Body of pancreas (tissue), 4 donors: Measurements from ENCODE around the gene VSIG2. TPM values are rescaled to one million over a fixed set of nuclear protein-coding genes. Genes with fewer than 3 reads are reported as not detected.

Experiments used
- ATAC-seq: fragments of 150-250 bp; one replicate; pipeline ENCODE4 v1.9.1; 2016
- DNase-seq, 4 donors: peaks; one replicate each; pipeline ENCODE4 v3.0.0-alpha.2; 2019
- H3K27ac ChIP-seq, 4 donors: fragments of 200-600 bp; sonication (generic); 1 replicate in 3 of 4; 2 replicates in 1 of 4; pipeline versions ENCODE4 v1.5.1 to v1.6.1; 2016 to 2019; ENCODE audit warnings: mild to moderate bottlenecking in 1 of 4, mixed read lengths in 1 of 4, moderate library complexity in 1 of 4
- H3K27me3 ChIP-seq, 2 donors: fragments of 200-600 bp; sonication (generic); one replicate each; pipeline ENCODE4 v1.6.0; 2016; ENCODE audit warnings: mild to moderate bottlenecking in 1 of 2
- H3K36me3 ChIP-seq, 2 donors: fragments of 200-600 bp; sonication (generic); replicated peaks in 1 of 2; 2 replicates each; pipeline ENCODE4 v1.5.1; 2016; ENCODE audit warnings: low read depth in 2 of 2; ENCODE audit not compliant: insufficient read depth in 1 of 2
- H3K4me1 ChIP-seq: fragments of 200-600 bp; sonication (generic); one replicate; pipeline ENCODE4 v1.6.0; 2016
- H3K4me3 ChIP-seq, 2 donors: fragments of 200-600 bp; sonication (generic); 1 replicate in 1 of 2; 2 replicates in 1 of 2; pipeline ENCODE4 v1.5.1; 2016 to 2019
- H3K9me3 ChIP-seq, 3 donors: fragments of 200-600 bp; sonication (generic); 1 replicate in 2 of 3; 2 replicates in 1 of 3; pipeline ENCODE4 v1.5.1; 2016
- POLR2A ChIP-seq, 3 donors: fragments of 450-650 bp; IDR thresholded peaks; one replicate each; pipeline ENCODE4 v1.6.1; 2016; ENCODE audit warnings: antibody characterized with exemption in 3 of 3, mild to moderate bottlenecking in 2 of 3
- WGBS, 2 donors: methylation state at CpG; one replicate each; pipeline ENCODE4 v1.1.5; 2017; 5-methylcytosine and 5-hydroxymethylcytosine counted together
- intact Hi-C: fragments of 100-400 bp; cut with DNase I; formaldehyde crosslinking; loops from one replicate; pipeline ENCODE4 v1.15.1; 2023
- total RNA-seq, 2 donors: library from RNA; depleted of rRNA; stranded (reverse); fragments of >200 nt; gene quantifications; one replicate each; pipeline ENCODE4 v1.1.0, GENCODE V29; 2016
- TF ChIP-seq, protein P1 (sequence below), 7 experiments: fragments of 450-650 bp in 4 of 7; fragments of 200-600 bp in 3 of 7; sonication (generic) in 3 of 7; IDR thresholded peaks; one replicate each; pipeline ENCODE4 v1.5.1; 2016 to 2019; ENCODE audit warnings: antibody characterized with exemption in 7 of 7

VSIG2 gene
- total RNA-seq, 2 donors from 2014 or later: 7.0 TPM; not detected in 1

DNA sequence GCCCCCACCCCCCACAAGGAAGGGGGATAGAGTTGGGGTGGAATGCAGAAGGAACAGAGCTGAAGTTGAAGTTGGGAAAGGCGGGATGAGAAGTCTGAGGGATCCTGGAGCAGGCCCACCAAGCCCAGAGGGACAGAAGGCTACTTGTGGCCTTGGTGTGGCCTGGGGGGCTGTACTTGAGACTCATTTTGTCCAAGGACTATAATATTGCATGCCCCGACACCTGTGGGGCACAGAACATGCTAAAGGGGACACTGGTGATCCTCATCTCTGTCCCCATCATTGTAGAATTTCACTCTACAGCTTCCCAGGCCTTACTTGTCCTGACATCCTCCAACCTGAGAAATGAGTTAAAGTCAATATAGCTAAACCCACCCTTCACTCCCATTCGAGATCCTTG, 8.8 kb upstream of the VSIG2 start:
- ATAC-seq (no peak), DNase-seq (no peak)
- H3K27ac ChIP-seq: peak overlapping the region in 2 of 4 donors; percentile 18 to 81
- H3K27me3 ChIP-seq: peaks cover 0 to 23% of the 10 kb centered on the region in 2 donors
- no peak overlapping the region for H3K4me3 ChIP-seq
- H3K4me1 ChIP-seq: peaks cover 61% of the 10 kb centered on the region
- no peaks in the 10 kb centered on the region for H3K9me3 ChIP-seq
- no peak for TF ChIP-seq POLR2A (IDR thresholded peaks at IDR 0.05)
- TF ChIP-seq, protein P1, sequence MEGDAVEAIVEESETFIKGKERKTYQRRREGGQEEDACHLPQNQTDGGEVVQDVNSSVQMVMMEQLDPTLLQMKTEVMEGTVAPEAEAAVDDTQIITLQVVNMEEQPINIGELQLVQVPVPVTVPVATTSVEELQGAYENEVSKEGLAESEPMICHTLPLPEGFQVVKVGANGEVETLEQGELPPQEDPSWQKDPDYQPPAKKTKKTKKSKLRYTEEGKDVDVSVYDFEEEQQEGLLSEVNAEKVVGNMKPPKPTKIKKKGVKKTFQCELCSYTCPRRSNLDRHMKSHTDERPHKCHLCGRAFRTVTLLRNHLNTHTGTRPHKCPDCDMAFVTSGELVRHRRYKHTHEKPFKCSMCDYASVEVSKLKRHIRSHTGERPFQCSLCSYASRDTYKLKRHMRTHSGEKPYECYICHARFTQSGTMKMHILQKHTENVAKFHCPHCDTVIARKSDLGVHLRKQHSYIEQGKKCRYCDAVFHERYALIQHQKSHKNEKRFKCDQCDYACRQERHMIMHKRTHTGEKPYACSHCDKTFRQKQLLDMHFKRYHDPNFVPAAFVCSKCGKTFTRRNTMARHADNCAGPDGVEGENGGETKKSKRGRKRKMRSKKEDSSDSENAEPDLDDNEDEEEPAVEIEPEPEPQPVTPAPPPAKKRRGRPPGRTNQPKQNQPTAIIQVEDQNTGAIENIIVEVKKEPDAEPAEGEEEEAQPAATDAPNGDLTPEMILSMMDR (IDR thresholded peaks at IDR 0.05): no peak
- WGBS, 2 donors: 57 to 70% methylated on average over 3 of the region's 3 CpGs
- no peaks in the 10 kb centered on the region for H3K36me3 ChIP-seq
- intact Hi-C loops: loop anchor here (10.0 kb wide), 1 partner anchor 96 kb away; no protein-coding TSS in a partner anchor

DNA sequence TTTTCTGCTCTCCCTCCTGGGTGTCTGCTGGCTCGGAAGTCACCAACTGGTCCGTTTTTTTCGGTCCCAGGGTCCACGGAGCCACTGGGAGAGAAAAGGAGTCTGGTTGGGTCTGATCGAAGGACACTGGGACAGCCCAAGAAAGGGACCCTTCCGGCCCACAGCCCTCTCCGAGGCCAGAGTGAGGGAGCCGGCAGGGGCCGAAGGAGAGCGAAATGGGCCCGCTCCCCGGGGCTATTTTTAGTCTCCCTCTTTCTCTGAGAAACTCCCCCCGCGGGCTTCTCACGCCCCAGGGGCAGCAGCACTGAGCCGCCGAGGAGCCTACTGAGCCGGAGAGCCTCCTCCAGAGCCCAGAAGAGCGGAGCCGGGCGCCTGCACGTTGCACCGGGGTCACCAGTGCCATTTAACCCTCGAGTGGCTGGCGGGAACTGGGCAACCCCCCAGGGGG, 8.2 kb upstream of the VSIG2 start:
- Histone ChIP-seq H3K36me3 (no peaks in the 10 kb centered on the region), H3K4me1 (peaks cover 60% of the 10 kb centered on the region), H3K27ac (peak overlapping the region in 1 of 4 donors; percentile 81), H3K27me3 (peaks cover 0 to 23% of the 10 kb centered on the region in 2 donors), H3K9me3 (no peaks in the 10 kb centered on the region), H3K4me3 (no peak overlapping the region)
- TF ChIP-seq, protein P1 (IDR thresholded peaks at IDR 0.05): no peak
- 26 to 31% methylated on average over 11 to 25 of the region's 25 CpGs for WGBS, 2 donors
- DNase-seq (no peak), ATAC-seq (no peak)
- intact Hi-C loops: loop anchor here (10.0 kb wide), 1 partner anchor 95 kb away; no protein-coding TSS in a partner anchor

DNA sequence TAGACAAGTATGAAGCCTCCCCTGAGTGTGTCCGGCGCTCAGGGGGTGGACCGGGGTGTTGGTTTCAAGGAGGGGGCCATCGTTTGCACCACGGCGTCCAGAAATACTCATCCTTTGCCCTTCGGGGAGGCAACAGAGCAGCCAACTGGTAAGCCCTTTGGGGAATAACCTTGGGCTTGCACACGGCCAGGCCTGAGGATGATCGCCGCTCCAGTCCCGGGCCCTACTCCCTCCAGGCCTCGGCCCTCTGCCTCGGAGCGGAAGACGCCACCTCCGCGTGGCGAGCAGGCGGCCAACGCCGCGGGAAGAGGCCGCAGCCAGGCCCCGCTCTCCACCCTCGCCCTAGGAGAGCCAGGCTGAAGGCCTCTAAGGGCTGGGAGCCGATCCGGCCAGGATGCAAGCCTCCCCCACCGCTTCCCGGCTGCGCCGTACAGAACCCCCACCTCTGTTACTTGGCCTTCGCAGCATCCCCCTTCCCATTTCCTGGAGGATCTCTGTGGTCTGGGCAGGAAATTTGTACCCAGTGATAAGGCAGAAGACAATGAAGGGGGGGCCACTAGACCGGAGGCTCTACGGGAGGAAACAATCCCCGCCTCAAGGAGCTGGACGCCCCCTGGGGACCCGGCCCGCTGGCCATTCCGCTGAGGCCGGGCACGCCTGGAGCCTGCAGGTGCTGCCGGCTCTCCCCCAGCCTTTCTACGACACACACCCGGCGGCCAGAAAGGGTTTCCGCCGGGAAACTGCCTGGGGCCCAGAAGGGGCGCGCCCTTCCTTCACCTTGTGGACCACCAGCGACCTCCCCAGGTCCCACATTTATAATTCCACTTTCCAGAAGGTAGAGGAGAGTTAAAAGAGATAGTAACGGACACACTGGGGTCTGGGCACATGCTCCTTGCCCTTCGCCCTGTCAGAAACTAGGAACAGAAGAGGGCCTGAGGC, 7.5 kb upstream of the VSIG2 start:
- WGBS, 2 donors: 26 to 42% methylated on average over 16 to 52 of the region's 52 CpGs
- Histone ChIP-seq H3K27ac (peak overlapping the region in 3 of 4 donors; percentile 5 to 81 (median 62)), H3K4me1 (peaks cover 53% of the 10 kb centered on the region), H3K4me3 (no peak overlapping the region), H3K9me3 (no peaks in the 10 kb centered on the region), H3K36me3 (no peaks in the 10 kb centered on the region), H3K27me3 (peaks cover 0 to 23% of the 10 kb centered on the region in 2 donors)
- ATAC-seq (peak; percentile 3), DNase-seq (peak in 1 of 4 donors; percentile 18)
- intact Hi-C loops: loop anchor here (10.0 kb wide), 1 partner anchor 95 kb away; no protein-coding TSS in a partner anchor
- peak in 1 of 3 donors; percentile 17 for TF ChIP-seq POLR2A (IDR thresholded peaks at IDR 0.05)
- TF ChIP-seq, protein P1 (IDR thresholded peaks at IDR 0.05): no peak

DNA sequence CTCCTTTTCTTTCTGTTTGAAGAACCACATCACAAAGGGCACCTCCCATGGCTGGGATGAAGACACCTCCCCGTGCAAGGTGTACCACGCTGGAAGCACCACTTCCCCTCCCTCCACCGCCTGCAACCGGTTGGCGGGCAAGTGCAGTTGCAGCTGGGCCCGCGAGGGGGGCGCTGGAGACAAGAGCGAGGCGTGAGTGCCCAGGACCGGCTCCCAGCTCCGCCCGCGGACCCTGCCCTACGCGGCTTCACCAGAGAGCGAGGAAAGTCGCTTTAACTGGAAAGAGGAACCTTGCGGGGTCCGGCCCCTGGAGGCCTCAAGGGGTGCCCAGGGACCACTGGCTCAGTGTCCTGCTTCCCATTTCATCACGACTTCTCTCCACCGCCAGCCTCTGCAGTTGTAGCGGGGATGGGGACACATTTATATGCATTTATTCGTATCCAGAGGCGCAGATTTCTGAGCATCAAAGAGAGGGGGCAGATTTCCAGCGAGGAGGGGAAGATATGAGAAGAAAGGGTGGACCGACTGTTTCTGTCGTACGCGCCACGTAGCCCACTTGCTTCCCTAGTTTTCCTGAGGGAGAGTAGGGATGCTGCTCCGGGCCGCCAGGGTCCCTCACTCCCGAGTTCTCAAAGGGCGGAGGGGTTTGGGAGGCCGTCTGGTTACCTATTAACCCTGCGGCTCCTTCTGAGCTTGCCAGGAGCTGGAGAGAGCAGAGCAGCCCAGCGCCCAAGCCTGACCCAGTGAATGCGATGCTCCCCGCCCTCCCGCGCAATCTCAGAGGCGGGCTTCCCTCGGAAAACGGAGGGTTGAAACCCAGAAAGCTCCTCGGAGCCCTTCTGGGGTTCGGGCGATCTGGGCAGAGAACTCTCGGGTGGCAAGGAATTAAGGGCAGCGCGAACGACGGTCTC, 6.6 kb upstream of the VSIG2 start:
- TF ChIP-seq, protein P1 (IDR thresholded peaks at IDR 0.05): peak; percentile 53 to 79 (median 65)
- no peak for TF ChIP-seq POLR2A (IDR thresholded peaks at IDR 0.05)
- Histone ChIP-seq H3K4me3 (no peak overlapping the region), H3K27ac (peak overlapping the region in 3 of 4 donors; percentile 5 to 62 (median 52)), H3K27me3 (peaks cover 0 to 23% of the 10 kb centered on the region in 2 donors), H3K36me3 (no peaks in the 10 kb centered on the region), H3K4me1 (peaks cover 43% of the 10 kb centered on the region), H3K9me3 (no peaks in the 10 kb centered on the region)
- DNase-seq (peak; percentile 78 to 83 (median 78)), ATAC-seq (peak; percentile 70)
- intact Hi-C loops: no loop called here
- 2 to 6% methylated on average over 41 to 53 of the region's 53 CpGs for WGBS, 2 donors
